Measurements from ENCODE around the gene LONP1.

DNA sequence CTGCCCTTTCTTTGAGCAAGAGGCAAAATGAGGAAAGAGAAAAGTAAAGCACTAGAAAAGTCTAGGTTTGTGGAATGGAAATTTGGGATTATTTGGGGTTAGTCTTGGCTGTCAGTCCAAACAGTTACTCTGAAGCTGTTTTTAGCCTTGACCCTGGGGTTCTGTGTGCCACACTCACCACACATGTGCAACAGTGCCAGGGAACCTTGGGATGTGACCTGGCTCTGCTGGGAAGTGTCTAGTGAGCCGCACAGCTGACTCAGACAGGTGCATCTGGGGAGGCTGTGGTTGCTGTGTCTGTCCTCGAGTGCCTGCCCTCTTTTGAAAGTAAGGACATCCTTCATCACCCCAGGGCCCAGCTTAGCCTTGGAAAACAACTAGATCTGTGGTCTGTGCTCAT, 55.4 kb downstream of the LONP1 start:
- TF ChIP-seq POLR2AphosphoS5 (IDR thresholded peaks at IDR 0.05; ENCODE audit: low read depth, low read length), result no peak
- TF ChIP-seq CHD2 (IDR thresholded peaks at IDR 0.05; ENCODE audit: low read length, partially characterized antibody), result no peak
- TF ChIP-seq, protein P1, sequence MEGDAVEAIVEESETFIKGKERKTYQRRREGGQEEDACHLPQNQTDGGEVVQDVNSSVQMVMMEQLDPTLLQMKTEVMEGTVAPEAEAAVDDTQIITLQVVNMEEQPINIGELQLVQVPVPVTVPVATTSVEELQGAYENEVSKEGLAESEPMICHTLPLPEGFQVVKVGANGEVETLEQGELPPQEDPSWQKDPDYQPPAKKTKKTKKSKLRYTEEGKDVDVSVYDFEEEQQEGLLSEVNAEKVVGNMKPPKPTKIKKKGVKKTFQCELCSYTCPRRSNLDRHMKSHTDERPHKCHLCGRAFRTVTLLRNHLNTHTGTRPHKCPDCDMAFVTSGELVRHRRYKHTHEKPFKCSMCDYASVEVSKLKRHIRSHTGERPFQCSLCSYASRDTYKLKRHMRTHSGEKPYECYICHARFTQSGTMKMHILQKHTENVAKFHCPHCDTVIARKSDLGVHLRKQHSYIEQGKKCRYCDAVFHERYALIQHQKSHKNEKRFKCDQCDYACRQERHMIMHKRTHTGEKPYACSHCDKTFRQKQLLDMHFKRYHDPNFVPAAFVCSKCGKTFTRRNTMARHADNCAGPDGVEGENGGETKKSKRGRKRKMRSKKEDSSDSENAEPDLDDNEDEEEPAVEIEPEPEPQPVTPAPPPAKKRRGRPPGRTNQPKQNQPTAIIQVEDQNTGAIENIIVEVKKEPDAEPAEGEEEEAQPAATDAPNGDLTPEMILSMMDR (IDR thresholded peaks at IDR 0.05), result no peak
- TF ChIP-seq RCOR1 (IDR thresholded peaks at IDR 0.05; ENCODE audit: low read length), result no peak
- TF ChIP-seq JUND (IDR thresholded peaks at IDR 0.05), result no peak
- TF ChIP-seq, protein P2, sequence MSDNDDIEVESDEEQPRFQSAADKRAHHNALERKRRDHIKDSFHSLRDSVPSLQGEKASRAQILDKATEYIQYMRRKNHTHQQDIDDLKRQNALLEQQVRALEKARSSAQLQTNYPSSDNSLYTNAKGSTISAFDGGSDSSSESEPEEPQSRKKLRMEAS (IDR thresholded peaks at IDR 0.05; ENCODE audit: low read depth), result no peak
- TF ChIP-seq, protein P3, sequence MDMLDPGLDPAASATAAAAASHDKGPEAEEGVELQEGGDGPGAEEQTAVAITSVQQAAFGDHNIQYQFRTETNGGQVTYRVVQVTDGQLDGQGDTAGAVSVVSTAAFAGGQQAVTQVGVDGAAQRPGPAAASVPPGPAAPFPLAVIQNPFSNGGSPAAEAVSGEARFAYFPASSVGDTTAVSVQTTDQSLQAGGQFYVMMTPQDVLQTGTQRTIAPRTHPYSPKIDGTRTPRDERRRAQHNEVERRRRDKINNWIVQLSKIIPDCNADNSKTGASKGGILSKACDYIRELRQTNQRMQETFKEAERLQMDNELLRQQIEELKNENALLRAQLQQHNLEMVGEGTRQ (IDR thresholded peaks at IDR 0.05; ENCODE audit: borderline replicate concordance, low read depth, low read length), result no peak
- TF ChIP-seq SIN3A (IDR thresholded peaks at IDR 0.05; ENCODE audit: borderline replicate concordance, low read depth, low read length), result no peak
- TF ChIP-seq EZH2phosphoT487 (IDR thresholded peaks at IDR 0.05; ENCODE audit: borderline replicate concordance, low read depth), result no peak
- TF ChIP-seq MXI1 (IDR thresholded peaks at IDR 0.05; ENCODE audit: low read depth, low read length), result no peak
- no peak for TF ChIP-seq RFX5 (IDR thresholded peaks at IDR 0.05; ENCODE audit: low read length)
